ENCODE measurements around the gene SPRED3. TPM values are rescaled to one million over a fixed set of nuclear protein-coding genes. Genes with fewer than 3 reads are reported as not detected.
A peak's percentile ranks its signal among the peaks of the same experiment; 100 is the strongest.

Gene SPRED3
- total RNA-seq, 1 donor from 2014 or later: 3.2 TPM

DNA sequence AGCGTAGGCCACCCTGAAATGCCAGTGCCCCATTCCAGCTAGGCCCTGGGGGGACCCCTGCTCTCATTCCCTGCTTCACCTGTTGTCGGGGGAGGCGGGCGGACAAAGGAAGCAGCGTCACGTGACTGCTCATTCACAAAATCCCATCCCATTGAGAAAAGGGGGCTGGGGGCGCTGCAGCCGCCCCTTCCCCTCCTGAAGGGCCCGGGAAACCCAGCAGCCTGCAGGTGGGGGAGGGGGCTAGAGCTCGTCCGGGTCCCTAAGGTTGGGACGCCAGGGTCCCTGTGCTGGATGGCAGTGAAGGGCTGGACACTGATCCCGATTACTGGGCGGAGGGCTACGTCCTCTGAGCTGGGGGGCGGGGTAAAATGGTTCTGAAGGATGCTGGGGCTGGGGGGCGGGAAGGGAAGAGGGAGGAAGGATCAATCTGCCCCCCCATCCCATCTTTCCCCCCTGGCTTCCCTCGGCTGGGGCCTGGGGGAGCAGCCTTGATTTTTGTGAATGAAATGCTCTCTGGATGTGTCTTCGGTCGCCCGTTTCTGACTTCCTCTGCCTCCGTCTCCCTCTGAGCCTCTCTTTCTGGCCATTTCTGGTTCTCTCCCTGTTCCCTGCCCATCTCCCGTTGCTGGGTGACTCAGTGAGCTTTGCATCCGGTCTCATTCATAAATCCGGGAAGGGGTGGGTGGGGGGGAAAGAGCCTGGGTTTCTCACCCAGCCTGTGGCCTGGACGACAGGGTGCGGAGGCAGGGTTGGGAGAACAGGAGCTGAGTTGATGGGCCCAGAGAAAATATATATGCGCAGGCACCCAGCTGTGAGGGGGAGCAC is 816 bp downstream of the SPRED3 start:
- Mint-ChIP-seq H3K9me3 (ENCODE audit: low read depth) (no peaks in the 10 kb centered on the region), H3K36me3 (ENCODE audit: low read depth) (peaks cover 4% of the 10 kb centered on the region), H3K4me1 (ENCODE audit: low read depth) (peaks cover 20% of the 10 kb centered on the region), H3K4me3 (ENCODE audit: unreplicated experiment) (peak overlapping the region; percentile 71), H3K27me3 (ENCODE audit: low read depth) (no peaks in the 10 kb centered on the region), H3K27ac (ENCODE audit: unreplicated experiment) (peak overlapping the region; percentile 90)
- TF ChIP-seq, protein P1, sequence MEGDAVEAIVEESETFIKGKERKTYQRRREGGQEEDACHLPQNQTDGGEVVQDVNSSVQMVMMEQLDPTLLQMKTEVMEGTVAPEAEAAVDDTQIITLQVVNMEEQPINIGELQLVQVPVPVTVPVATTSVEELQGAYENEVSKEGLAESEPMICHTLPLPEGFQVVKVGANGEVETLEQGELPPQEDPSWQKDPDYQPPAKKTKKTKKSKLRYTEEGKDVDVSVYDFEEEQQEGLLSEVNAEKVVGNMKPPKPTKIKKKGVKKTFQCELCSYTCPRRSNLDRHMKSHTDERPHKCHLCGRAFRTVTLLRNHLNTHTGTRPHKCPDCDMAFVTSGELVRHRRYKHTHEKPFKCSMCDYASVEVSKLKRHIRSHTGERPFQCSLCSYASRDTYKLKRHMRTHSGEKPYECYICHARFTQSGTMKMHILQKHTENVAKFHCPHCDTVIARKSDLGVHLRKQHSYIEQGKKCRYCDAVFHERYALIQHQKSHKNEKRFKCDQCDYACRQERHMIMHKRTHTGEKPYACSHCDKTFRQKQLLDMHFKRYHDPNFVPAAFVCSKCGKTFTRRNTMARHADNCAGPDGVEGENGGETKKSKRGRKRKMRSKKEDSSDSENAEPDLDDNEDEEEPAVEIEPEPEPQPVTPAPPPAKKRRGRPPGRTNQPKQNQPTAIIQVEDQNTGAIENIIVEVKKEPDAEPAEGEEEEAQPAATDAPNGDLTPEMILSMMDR (IDR thresholded peaks at IDR 0.05): no peak
- DNase-seq (ENCODE audit: low spot score): no peak

DNA sequence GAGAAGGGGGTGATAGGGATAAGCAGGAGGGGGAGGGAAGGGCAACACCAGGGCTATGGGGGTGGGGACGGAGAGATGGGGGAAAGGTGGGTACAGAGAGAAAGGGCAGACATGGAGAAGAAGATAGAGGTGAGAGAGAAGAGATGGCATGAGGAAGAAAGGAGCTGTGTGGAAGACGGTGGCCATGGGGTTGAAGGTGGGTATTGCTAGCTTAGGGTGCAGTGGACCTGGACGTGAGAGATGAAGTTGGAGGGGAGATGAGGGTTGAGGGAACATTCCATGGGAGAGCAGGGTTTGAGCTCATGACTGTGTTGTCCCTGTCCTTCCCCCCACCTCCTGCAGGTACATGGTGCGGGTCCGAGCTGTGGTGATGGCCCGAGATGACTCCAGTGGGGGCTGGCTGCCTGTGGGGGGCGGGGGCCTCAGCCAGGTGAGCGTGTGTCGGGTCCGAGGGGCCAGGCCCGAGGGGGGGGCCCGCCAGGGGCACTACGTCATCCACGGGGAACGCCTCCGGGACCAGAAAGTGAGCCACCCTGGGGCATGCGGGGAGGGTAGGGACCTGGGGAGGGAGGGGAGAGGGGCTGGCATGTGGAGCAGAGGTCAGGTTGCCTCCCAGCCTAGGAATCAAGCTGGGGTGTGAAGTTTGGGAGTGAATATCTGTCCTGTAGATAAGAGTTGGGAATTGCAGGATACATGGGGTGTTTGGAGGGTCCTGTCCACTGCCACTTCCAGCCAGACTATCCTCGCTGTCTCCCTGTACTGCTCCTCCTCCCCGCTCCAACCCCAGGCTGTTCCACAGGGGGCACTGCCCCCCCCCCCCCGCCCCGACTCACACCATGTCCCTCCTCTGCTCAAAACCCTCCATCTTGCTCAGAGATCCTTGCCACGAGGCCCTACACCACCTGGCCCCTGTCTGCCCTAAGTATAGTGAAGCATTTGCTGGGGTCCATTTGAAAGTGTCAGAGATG is 1.7 kb downstream of the SPRED3 start:
- Mint-ChIP-seq H3K27ac (ENCODE audit: unreplicated experiment) (peak overlapping the region; percentile 90), H3K27me3 (ENCODE audit: low read depth) (no peaks in the 10 kb centered on the region), H3K4me3 (ENCODE audit: unreplicated experiment) (peak overlapping the region; percentile 71), H3K36me3 (ENCODE audit: low read depth) (peaks cover 4% of the 10 kb centered on the region), H3K4me1 (ENCODE audit: low read depth) (peaks cover 20% of the 10 kb centered on the region), H3K9me3 (ENCODE audit: low read depth) (no peaks in the 10 kb centered on the region)
- DNase-seq (ENCODE audit: low spot score): no peak
- TF ChIP-seq, protein P1 (IDR thresholded peaks at IDR 0.05): no peak

DNA sequence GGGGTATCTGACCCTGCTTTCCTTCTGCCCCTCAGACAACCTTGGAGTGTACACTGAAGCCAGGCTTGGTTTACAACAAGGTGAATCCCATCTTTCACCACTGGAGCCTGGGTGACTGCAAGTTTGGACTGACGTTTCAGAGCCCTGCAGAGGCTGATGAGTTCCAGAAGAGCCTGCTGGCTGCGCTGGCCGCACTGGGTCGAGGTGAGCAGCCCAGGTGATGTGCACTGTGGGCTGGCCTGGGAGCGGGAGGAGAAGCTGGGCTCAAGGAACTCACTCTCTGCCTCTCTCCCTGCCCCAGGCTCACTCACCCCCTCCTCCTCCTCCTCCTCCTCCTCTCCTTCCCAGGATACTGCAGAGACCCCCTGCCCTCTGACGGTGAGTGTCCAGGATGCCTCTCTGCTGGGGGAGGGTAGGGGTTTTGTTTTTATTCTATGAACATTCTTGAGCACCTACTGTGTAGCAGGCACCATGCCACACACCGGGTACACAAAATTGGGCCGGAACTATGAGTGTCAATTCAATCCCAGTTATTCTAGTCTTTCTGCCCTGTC is 3.5 kb downstream of the SPRED3 start:
- Mint-ChIP-seq H3K27me3 (ENCODE audit: low read depth) (no peaks in the 10 kb centered on the region), H3K27ac (ENCODE audit: unreplicated experiment) (no peak overlapping the region), H3K4me1 (ENCODE audit: low read depth) (peaks cover 20% of the 10 kb centered on the region), H3K9me3 (ENCODE audit: low read depth) (no peaks in the 10 kb centered on the region), H3K36me3 (ENCODE audit: low read depth) (peaks cover 9% of the 10 kb centered on the region), H3K4me3 (ENCODE audit: unreplicated experiment) (no peak overlapping the region)
- no peak for DNase-seq (ENCODE audit: low spot score)
- TF ChIP-seq, protein P1 (IDR thresholded peaks at IDR 0.05): no peak

DNA sequence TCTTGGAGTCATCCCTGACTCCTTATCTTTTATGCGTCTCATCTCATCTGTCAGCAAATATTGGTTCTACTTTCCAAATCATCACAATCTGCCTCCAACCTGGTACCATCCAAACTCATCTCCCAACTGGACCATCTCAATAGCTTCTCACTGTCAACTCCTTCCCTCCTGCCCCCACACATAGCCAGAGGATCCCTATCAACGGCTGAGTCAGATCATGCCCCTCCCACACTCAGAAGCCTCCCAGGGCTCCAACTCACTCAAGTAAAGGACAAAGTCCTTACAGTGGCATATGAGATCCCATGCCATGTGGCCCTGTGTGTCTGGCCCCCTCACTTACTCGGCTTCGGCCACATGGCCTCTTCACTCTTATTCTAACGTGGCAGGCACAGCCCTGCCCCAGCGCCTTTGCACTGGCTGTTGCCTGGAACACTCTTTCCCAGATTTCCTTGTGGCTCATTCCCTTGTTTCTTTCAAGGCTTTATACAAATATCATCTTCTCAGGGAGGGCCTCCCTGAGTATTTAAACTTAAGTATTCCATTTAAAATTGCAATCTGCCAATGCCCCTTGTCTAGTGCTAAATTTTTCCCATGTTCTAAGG is 4.3 kb downstream of the SPRED3 start:
- DNase-seq (ENCODE audit: low spot score): no peak
- TF ChIP-seq, protein P1 (IDR thresholded peaks at IDR 0.05): no peak
- Mint-ChIP-seq H3K9me3 (ENCODE audit: low read depth) (no peaks in the 10 kb centered on the region), H3K27me3 (ENCODE audit: low read depth) (no peaks in the 10 kb centered on the region), H3K4me3 (ENCODE audit: unreplicated experiment) (no peak overlapping the region), H3K4me1 (ENCODE audit: low read depth) (peaks cover 15% of the 10 kb centered on the region), H3K27ac (ENCODE audit: unreplicated experiment) (no peak overlapping the region), H3K36me3 (ENCODE audit: low read depth) (peaks cover 9% of the 10 kb centered on the region)
